ENCODE results near the gene KRT85.
"Not testable (repeated sequence)": the region's sequence is repeated elsewhere in the genome, so short reads cannot be mapped to it uniquely, and the experiment has no call there.

Gene KRT85

GRCh38 chr12:52323416-52324152 lies 43.7 kb downstream of the KRT85 start:
- DNase-seq (ENCODE audit: low read depth), result no peak

DNA sequence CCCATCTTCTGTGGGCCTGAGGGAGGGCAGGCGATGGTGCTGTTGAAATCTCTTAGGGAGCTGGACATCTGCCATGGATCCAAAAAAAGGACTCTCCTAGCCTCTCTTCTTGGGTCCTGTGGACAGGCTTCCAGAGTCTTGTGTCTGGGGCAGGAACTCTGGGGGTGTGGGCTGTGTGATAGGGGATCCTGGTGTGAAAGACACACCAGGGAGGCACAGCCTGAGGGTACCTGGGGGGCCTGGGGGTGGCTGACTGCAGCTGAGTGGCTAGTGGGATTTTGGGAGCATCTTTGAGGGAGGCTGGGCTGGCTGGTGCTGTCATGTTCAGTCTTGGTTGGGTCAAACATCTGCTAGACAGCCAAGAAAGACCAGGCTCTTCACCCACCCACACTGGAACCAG lies 44.3 kb downstream of the KRT85 start:
- no peak for DNase-seq (ENCODE audit: low read depth)

- no peak for DNase-seq (ENCODE audit: low read depth)
These were observed 45.2 kb downstream of the KRT85 start for GRCh38 chr12:52322069-52322468.

DNA sequence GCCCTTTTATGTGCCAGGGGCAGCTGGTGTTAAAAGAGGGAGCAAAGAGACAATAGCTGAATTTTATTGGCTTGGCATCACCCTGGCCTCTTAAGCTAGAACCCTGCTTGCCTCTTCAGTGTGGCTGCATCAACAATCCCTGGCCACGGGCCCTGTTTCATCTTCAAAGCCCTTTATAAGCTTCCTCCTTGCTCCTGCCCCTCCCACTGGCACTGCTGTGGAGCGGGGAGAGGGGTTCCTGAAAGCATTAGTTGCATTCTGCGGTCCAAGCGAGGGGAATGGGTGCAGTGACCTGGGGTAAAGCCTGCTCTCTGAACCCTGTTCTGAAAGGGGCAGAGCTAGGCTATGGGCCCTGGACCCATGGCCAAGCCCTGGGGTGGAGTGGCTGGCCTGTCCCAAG lies 45.9 kb downstream of the KRT85 start:
- DNase-seq (ENCODE audit: low read depth), result no peak

GRCh38 chr12:52320784-52321400 lies 46.4 kb downstream of the KRT85 start, which contains the start of gene KRT83:
Gene KRT83, minus strand, starts transcription at chr12:52321398. Its CDS starts 63 bp downstream, at chr12:52321335.
- no peak for DNase-seq (ENCODE audit: low read depth)

DNA sequence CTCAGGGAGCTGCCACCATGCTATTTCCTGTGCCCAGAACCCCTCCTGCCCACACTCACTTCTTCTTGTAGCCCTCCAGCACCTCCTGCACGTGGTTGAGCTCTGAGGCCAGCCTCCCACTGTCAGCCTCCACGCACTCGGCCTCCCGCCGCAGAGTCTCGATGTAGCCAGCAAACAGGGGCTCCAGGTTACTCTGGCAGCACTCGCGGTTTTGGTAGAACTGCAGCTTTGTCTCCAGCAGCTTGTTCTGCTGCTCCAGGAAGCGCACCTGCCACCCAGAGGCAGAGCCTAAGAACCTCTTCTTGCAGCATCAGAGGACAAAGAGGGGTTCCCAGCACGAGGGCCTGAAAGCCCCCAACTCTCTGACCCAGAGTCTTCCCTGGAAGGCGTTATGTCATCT lies 48.2 kb downstream of the KRT85 start:
- DNase-seq (ENCODE audit: low read depth), result no peak

DNA sequence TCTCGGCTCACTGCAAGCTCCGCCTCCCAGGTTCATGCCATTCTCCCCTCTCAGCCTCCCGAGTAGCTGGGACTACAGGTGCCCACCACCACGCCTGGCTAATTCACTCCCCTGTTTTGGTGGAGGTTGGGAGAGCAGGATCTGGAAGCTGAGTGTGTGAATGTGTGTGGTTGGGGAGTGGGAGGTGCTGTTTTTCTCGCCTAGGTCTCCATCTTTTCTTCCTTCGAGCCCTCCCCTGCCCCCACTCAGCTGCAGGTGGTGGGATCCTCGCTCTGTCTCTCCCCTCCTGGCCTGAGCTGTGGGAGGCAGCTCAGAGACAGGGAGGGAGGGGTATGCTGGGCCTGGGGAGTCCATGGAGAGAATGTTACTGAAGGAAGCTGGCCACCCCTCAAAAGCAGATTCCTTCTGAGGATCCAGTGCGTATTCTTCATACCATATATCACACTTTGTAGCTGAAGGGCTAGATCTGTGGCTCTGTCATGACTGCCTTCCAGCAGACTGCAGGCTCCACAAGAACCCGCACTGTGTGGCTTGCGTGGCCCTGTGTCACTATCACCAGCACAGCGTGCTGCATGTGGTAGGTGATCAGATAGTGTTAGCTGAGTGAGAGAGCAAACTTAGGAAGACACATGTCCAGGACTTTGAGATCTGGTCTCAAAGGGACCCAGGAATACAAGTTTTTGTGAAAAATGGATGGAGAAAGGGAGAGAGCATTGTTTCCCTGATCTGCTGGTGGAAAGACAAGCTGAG lies 48.9 kb downstream of the KRT85 start:
- DNase-seq (ENCODE audit: low read depth), result no peak

- DNase-seq (ENCODE audit: low read depth), result no peak
These were observed 49.7 kb downstream of the KRT85 start for GRCh38 chr12:52317468-52318052.

GRCh38 chr12:52316701-52317100 lies 50.6 kb downstream of the KRT85 start:
- DNase-seq (ENCODE audit: low read depth), result no peak

GRCh38 chr12:52316290-52316689 lies 51.0 kb downstream of the KRT85 start:
- no peak for DNase-seq (ENCODE audit: low read depth)

DNA sequence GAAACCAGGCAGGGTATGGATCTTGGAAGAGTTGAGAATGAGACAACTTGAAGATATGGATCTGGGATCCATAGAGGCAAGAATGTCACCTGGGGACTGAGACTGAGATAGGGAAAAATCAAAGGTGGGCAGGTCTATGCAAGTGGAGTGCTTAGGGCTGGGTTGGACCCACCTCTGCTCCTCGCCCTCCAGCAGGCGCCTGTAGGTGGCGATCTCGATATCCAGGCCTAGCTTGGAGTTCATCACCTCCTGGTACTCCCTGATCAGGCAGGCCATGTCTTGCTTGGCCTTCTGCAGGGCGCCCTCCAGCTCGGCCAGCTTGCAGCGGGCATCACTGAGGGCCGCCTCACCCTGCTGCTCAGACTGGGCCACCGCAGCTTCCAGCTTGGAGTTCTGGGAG lies 51.6 kb downstream of the KRT85 start:
- not testable (repeated sequence) for DNase-seq (ENCODE audit: low read depth)

DNA sequence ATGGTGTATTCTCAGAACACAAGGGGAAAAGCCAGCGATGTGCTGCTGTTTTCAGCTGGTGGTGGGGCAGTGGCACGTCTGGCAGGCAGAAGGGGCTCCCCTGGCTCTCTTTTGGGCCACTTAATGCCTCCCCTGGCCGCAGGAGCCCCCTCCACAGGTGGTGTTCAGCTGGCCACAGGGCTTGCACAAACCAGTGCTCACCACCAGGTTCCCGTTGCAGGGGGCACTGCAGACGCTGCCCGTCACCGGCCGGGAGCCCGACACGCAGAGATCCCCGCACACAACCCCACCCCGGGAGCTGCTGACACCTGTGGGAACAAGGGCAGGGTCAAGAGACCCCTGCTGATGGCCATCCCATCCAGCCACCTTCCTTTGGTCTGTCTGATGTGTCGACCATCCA lies 52.8 kb downstream of the KRT85 start:
- no peak for DNase-seq (ENCODE audit: low read depth)

GRCh38 chr12:52313926-52314325 lies 53.4 kb downstream of the KRT85 start:
- no peak for DNase-seq (ENCODE audit: low read depth)

DNA sequence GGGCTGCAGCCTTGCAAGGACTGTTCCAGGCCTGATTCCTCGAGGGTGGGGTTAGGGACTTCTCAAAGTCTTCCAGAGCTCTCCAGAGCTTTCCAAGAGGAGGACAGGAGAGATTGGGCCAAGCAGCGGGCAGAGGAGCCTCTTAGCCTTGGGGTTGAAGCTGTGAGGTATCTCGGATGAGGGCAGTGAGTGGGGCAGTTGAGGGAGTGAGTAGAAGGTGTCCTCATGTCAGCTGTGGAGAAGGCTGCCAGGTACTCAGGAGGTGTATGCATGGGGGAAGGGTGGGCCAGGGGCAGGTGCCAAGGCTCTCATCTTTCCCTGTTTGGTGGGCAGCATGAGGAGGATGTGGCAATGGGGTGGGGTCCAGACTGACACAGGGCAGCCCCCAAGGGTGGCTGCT lies 53.8 kb downstream of the KRT85 start:
- DNase-seq (ENCODE audit: low read depth), result no peak

- DNase-seq (ENCODE audit: low read depth), result no peak
These were observed 55.2 kb downstream of the KRT85 start for GRCh38 chr12:52312086-52312485.

DNA sequence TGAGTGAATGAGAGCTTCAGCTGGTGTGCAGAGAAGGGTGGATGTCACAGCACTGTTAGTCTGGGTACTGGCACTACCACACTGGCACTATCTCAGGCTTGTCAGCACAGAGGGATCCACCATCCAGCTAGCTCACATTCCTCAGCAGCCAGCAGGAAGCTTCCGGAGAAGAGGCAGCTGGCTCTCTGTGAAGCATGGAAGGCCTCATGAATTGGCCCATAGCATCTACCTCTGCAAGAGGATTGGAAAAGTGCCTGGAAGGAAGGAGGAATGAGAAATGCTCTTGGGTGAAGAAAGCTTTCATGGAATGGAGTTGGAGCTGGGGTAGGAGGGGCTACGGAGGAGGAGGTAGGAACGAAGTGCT lies 56.0 kb downstream of the KRT85 start:
- no peak for DNase-seq (ENCODE audit: low read depth)

- no peak for DNase-seq (ENCODE audit: low read depth)
These were observed 56.5 kb downstream of the KRT85 start for GRCh38 chr12:52310622-52311284.
